Measurements from ENCODE around the gene VSTM2B.

GRCh38 chr19:29514525-29515232 lies 11.1 kb upstream of the VSTM2B start:
- no peak for TF ChIP-seq CTCF (IDR thresholded peaks at IDR 0.05)
- no peak for TF ChIP-seq SIN3A (IDR thresholded peaks at IDR 0.05; ENCODE audit: borderline replicate concordance, insufficient read depth, low read depth, low read length)
- TF ChIP-seq REST (IDR thresholded peaks at IDR 0.05; ENCODE audit: insufficient read depth in 1 of 2, low read depth in 2 of 2, low read length in 1 of 2) = no peak
- TF ChIP-seq TCF7L2 (IDR thresholded peaks at IDR 0.05; ENCODE audit: low read depth, low read length) = no peak
- TF ChIP-seq POLR2AphosphoS5 (IDR thresholded peaks at IDR 0.05; ENCODE audit: low read depth, low read length) = no peak
